Activated CD4-positive, alpha-beta memory T cell treated with anti-CD3 and anti-CD28 coated beads for 36 hours (primary cell): Measurements from ENCODE around the gene KCTD1. TPM values are rescaled to one million over a fixed set of nuclear protein-coding genes. Genes with fewer than 3 reads are reported as not detected.

Experiments
- CTCF ChIA-PET: fragments of 350-600 bp; sonication (Branson Sonifier 250); formaldehyde crosslinking; loops from one replicate; lab custom pipeline; 2021; ENCODE audit warnings: antibody characterized with exemption, inconsistent platforms; lab: Charles Lee
- POLR2A ChIA-PET: fragments of 350-600 bp; sonication (Branson Sonifier 250); formaldehyde crosslinking; loops from one replicate; lab custom pipeline; 2021; ENCODE audit warnings: antibody characterized with exemption; lab: Charles Lee
- DNase-seq: peaks from one replicate; pipeline ENCODE4 v3.0.0-alpha.2; 2020
- H3K27ac Mint-ChIP-seq: one replicate; pipeline ENCODE4 v1.8.0; 2021; ENCODE audit warnings: mixed read lengths
- H3K27me3 Mint-ChIP-seq: one replicate; pipeline ENCODE4 v1.8.0; 2021; ENCODE audit warnings: mixed read lengths
- H3K36me3 Mint-ChIP-seq: one replicate; pipeline ENCODE4 v1.8.0; 2021; ENCODE audit warnings: mixed read lengths
- H3K4me1 Mint-ChIP-seq: one replicate; pipeline ENCODE4 v1.8.0; 2021; ENCODE audit warnings: low read depth, mixed read lengths
- H3K4me3 Mint-ChIP-seq: one replicate; pipeline ENCODE4 v1.8.0; 2021; ENCODE audit warnings: mild to moderate bottlenecking, mixed read lengths
- H3K9me3 Mint-ChIP-seq: one replicate; pipeline ENCODE4 v1.8.0; 2021; ENCODE audit warnings: mixed read lengths
- intact Hi-C: fragments of 100-400 bp; cut with micrococcal nuclease; formaldehyde crosslinking; loops from one replicate; pipeline ENCODE4 v1.15.1; 2023
- total RNA-seq, 2 experiments: library from RNA; stranded (reverse); gene quantifications; one replicate each; pipeline ENCODE4 v1.2.3, GENCODE V29; 2021

KCTD1 gene
- total RNA-seq, 2 experiments from 2014 or later = 2.5 to 3.2 TPM

- no peak overlapping the region for H3K27ac Mint-ChIP-seq
- H3K27me3 Mint-ChIP-seq = no peaks in the 10 kb centered on the region
- DNase-seq = no peak
- no peaks in the 10 kb centered on the region for H3K4me1 Mint-ChIP-seq
- no peaks in the 10 kb centered on the region for H3K9me3 Mint-ChIP-seq
- no peaks in the 10 kb centered on the region for H3K36me3 Mint-ChIP-seq
- H3K4me3 Mint-ChIP-seq = no peak overlapping the region
- intact Hi-C loops = no loop called here
- ChIA-PET POLR2A (no interaction called here), CTCF (no interaction called here)
Measured at GRCh38 chr18:26511339-26512071, 36.8 kb downstream of the KCTD1 start.

GRCh38 chr18:26510337-26510736 is 38.0 kb downstream of the KCTD1 start:
- no peaks in the 10 kb centered on the region for H3K27me3 Mint-ChIP-seq
- POLR2A ChIA-PET = no interaction called here
- H3K4me3 Mint-ChIP-seq = no peak overlapping the region
- DNase-seq = no peak
- CTCF ChIA-PET = no interaction called here
- H3K4me1 Mint-ChIP-seq = no peaks in the 10 kb centered on the region
- no peaks in the 10 kb centered on the region for H3K9me3 Mint-ChIP-seq
- no peaks in the 10 kb centered on the region for H3K36me3 Mint-ChIP-seq
- intact Hi-C loops = no loop called here
- H3K27ac Mint-ChIP-seq = no peak overlapping the region

- H3K36me3 Mint-ChIP-seq = no peaks in the 10 kb centered on the region
- no peak for DNase-seq
- no peak overlapping the region for H3K4me3 Mint-ChIP-seq
- POLR2A ChIA-PET = no interaction called here
- intact Hi-C loops = no loop called here
- no peak overlapping the region for H3K27ac Mint-ChIP-seq
- no peaks in the 10 kb centered on the region for H3K9me3 Mint-ChIP-seq
- no peaks in the 10 kb centered on the region for H3K27me3 Mint-ChIP-seq
- CTCF ChIA-PET = no interaction called here
- no peaks in the 10 kb centered on the region for H3K4me1 Mint-ChIP-seq
Measured at GRCh38 chr18:26506012-26506411, 42.3 kb downstream of the KCTD1 start.

- Mint-ChIP-seq H3K4me3 (no peak overlapping the region), H3K36me3 (no peaks in the 10 kb centered on the region), H3K27me3 (no peaks in the 10 kb centered on the region), H3K9me3 (no peaks in the 10 kb centered on the region), H3K27ac (no peak overlapping the region), H3K4me1 (no peaks in the 10 kb centered on the region)
- ChIA-PET CTCF (no interaction called here), POLR2A (no interaction called here)
- intact Hi-C loops = no loop called here
- no peak for DNase-seq
Measured at GRCh38 chr18:26504831-26505230, 43.5 kb downstream of the KCTD1 start.

GRCh38 chr18:26503382-26503781 is 45.0 kb downstream of the KCTD1 start:
- DNase-seq = no peak
- Mint-ChIP-seq H3K4me1 (no peaks in the 10 kb centered on the region), H3K4me3 (no peak overlapping the region), H3K36me3 (no peaks in the 10 kb centered on the region), H3K27ac (no peak overlapping the region), H3K9me3 (no peaks in the 10 kb centered on the region), H3K27me3 (no peaks in the 10 kb centered on the region)
- ChIA-PET POLR2A (no interaction called here), CTCF (no interaction called here)
- intact Hi-C loops = no loop called here

GRCh38 chr18:26502823-26503222 is 45.5 kb downstream of the KCTD1 start:
- no peak for DNase-seq
- no peak overlapping the region for H3K27ac Mint-ChIP-seq
- H3K4me3 Mint-ChIP-seq = no peak overlapping the region
- no peaks in the 10 kb centered on the region for H3K4me1 Mint-ChIP-seq
- intact Hi-C loops = no loop called here
- no peaks in the 10 kb centered on the region for H3K27me3 Mint-ChIP-seq
- CTCF ChIA-PET = no interaction called here
- H3K9me3 Mint-ChIP-seq = no peaks in the 10 kb centered on the region
- no peaks in the 10 kb centered on the region for H3K36me3 Mint-ChIP-seq
- POLR2A ChIA-PET = no interaction called here

- DNase-seq = no peak
Measured at GRCh38 chr18:26497866-26498265, 50.5 kb downstream of the KCTD1 start.

GRCh38 chr18:26496528-26496927 is 51.8 kb downstream of the KCTD1 start:
- Mint-ChIP-seq H3K4me1 (no peaks in the 10 kb centered on the region), H3K9me3 (no peaks in the 10 kb centered on the region), H3K27ac (no peak overlapping the region), H3K36me3 (no peaks in the 10 kb centered on the region), H3K4me3 (no peak overlapping the region), H3K27me3 (no peaks in the 10 kb centered on the region)
- intact Hi-C loops = no loop called here
- POLR2A ChIA-PET = no interaction called here
- CTCF ChIA-PET = no interaction called here
- no peak for DNase-seq

More at GRCh38 chr18:26497866-26498265, 50.5 kb downstream of the KCTD1 start:
- Mint-ChIP-seq H3K4me1 (no peaks in the 10 kb centered on the region), H3K27me3 (no peaks in the 10 kb centered on the region), H3K27ac (no peak overlapping the region), H3K4me3 (no peak overlapping the region), H3K9me3 (no peaks in the 10 kb centered on the region), H3K36me3 (no peaks in the 10 kb centered on the region)
- intact Hi-C loops = no loop called here
- POLR2A ChIA-PET = no interaction called here
- CTCF ChIA-PET = no interaction called here

GRCh38 chr18:26495287-26495686 is 53.1 kb downstream of the KCTD1 start:
- DNase-seq = no peak
- intact Hi-C loops = no loop called here
- no peaks in the 10 kb centered on the region for H3K9me3 Mint-ChIP-seq
- H3K4me3 Mint-ChIP-seq = no peak overlapping the region
- H3K27me3 Mint-ChIP-seq = no peaks in the 10 kb centered on the region
- CTCF ChIA-PET = no interaction called here
- no peaks in the 10 kb centered on the region for H3K36me3 Mint-ChIP-seq
- POLR2A ChIA-PET = no interaction called here
- H3K27ac Mint-ChIP-seq = no peak overlapping the region
- no peaks in the 10 kb centered on the region for H3K4me1 Mint-ChIP-seq

- intact Hi-C loops = no loop called here
- POLR2A ChIA-PET = no interaction called here
Measured at GRCh38 chr18:26493021-26493420, 55.3 kb downstream of the KCTD1 start.

GRCh38 chr18:26491194-26491816 is 57.0 kb downstream of the KCTD1 start:
- no peaks in the 10 kb centered on the region for H3K27me3 Mint-ChIP-seq
- intact Hi-C loops = no loop called here
- ChIA-PET CTCF (no interaction called here), POLR2A (no interaction called here)
- no peak overlapping the region for H3K4me3 Mint-ChIP-seq
- H3K9me3 Mint-ChIP-seq = no peaks in the 10 kb centered on the region
- H3K36me3 Mint-ChIP-seq = no peaks in the 10 kb centered on the region
- no peak overlapping the region for H3K27ac Mint-ChIP-seq
- H3K4me1 Mint-ChIP-seq = no peaks in the 10 kb centered on the region
- no peak for DNase-seq

More at GRCh38 chr18:26493021-26493420, 55.3 kb downstream of the KCTD1 start:
- DNase-seq = no peak
- no peaks in the 10 kb centered on the region for H3K27me3 Mint-ChIP-seq
- no peaks in the 10 kb centered on the region for H3K9me3 Mint-ChIP-seq
- CTCF ChIA-PET = no interaction called here
- no peaks in the 10 kb centered on the region for H3K36me3 Mint-ChIP-seq
- H3K4me1 Mint-ChIP-seq = no peaks in the 10 kb centered on the region
- H3K27ac Mint-ChIP-seq = no peak overlapping the region
- no peak overlapping the region for H3K4me3 Mint-ChIP-seq

- CTCF ChIA-PET = no interaction called here
- H3K36me3 Mint-ChIP-seq = no peaks in the 10 kb centered on the region
- no peaks in the 10 kb centered on the region for H3K4me1 Mint-ChIP-seq
- H3K27me3 Mint-ChIP-seq = no peaks in the 10 kb centered on the region
- intact Hi-C loops = no loop called here
- H3K27ac Mint-ChIP-seq = no peak overlapping the region
- no peaks in the 10 kb centered on the region for H3K9me3 Mint-ChIP-seq
- POLR2A ChIA-PET = no interaction called here
- no peak overlapping the region for H3K4me3 Mint-ChIP-seq
- no peak for DNase-seq
Measured at GRCh38 chr18:26489881-26490280, 58.5 kb downstream of the KCTD1 start.

- Mint-ChIP-seq H3K4me3 (no peak overlapping the region), H3K27me3 (no peaks in the 10 kb centered on the region), H3K36me3 (no peaks in the 10 kb centered on the region), H3K9me3 (no peaks in the 10 kb centered on the region), H3K27ac (no peak overlapping the region), H3K4me1 (no peaks in the 10 kb centered on the region)
- DNase-seq = no peak
- POLR2A ChIA-PET = no interaction called here
- CTCF ChIA-PET = no interaction called here
- intact Hi-C loops = no loop called here
Measured at GRCh38 chr18:26489191-26489590, 59.2 kb downstream of the KCTD1 start.
